SU-DHL-6 (cell line): ENCODE measurements around the gene CARMIL1.

ENCODE experiments used
- CTCF ChIP-seq: fragments of 200-600 bp; sonication (generic); IDR thresholded peaks from one replicate; pipeline ENCODE4 v1.5.1; 2017; ENCODE audit warnings: antibody characterized with exemption, mild to moderate bottlenecking, low read length, moderate library complexity; ENCODE audit not compliant: insufficient read depth, poor library complexity, severe bottlenecking
- EZH2phosphoT487 ChIP-seq: fragments of 200-600 bp; sonication (generic), shearing (Covaris generic); conservative IDR thresholded peaks from 2 replicates; pipeline ENCODE4 v1.6.1; 2018; ENCODE audit warnings: mild to moderate bottlenecking, antibody characterized with exemption, low read length, moderate library complexity, mixed read lengths

DNA sequence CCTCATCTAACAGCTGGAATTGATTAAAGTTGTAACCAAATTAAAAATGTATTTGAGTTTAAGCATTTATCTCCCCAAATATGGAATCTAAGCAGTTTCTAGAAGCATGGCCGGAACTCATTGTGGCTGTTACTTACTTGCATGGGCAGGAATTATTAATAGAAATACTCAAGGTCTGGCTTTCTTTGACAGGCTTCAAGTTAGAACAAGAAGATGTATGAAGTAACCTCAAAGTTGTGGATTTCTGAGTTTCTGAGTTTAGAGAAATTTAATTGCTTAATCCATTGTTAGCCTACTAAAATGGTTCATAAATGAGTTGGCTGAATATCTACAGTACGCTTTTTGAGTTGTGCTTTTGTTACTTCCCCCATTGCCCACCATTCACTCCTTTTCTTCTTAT, 7.7 kb downstream of the CARMIL1 start:
- TF ChIP-seq CTCF, result no peak
- TF ChIP-seq EZH2phosphoT487, result no peak
